ENCODE measurements around the gene AHCYL1. TPM values are rescaled to one million over a fixed set of nuclear protein-coding genes. Genes with fewer than 3 reads are reported as not detected.

The AHCYL1 gene
- total and polyA plus RNA-seq, 2 of the 8 experiments (the other 6 are each of a cell fraction or from before 2014, with no cell fraction given), result 64.5 to 95.9 TPM

- Histone ChIP-seq H3K27ac (ENCODE audit: low read depth, low read length) (no peak overlapping the region), H3K4me2 (ENCODE audit: insufficient read depth in 1 of 2, low read depth in 2 of 2, low read length in 2 of 2) (no peak overlapping the region), H4K5ac (ENCODE audit: insufficient read length, low read depth, low read length) (no peak overlapping the region), H3K4ac (replicated peaks; ENCODE audit: insufficient read length, low read depth, low read length) (no peak overlapping the region), H2BK120ac (replicated peaks; ENCODE audit: low read depth, low read length) (no peak overlapping the region), H2BK20ac (ENCODE audit: low read length) (no peak overlapping the region), H3K9ac (replicated peaks in 1 of 4; ENCODE audit: extremely low read depth in 1 of 4, low read depth in 3 of 4, low read length in 3 of 4) (no peak overlapping the region), H3K79me2 (ENCODE audit: control insufficient read depth in 1 of 2, insufficient read depth in 2 of 2, low read length in 2 of 2) (no peaks in the 10 kb centered on the region), H2AK5ac (ENCODE audit: low read depth, low read length) (no peak overlapping the region), H4K8ac (ENCODE audit: extremely low read depth, insufficient read depth, low read length) (no peak overlapping the region), H4K20me1 (replicated peaks in 1 of 2; ENCODE audit: control insufficient read depth in 1 of 2, insufficient read depth in 2 of 2, low read length in 2 of 2) (no peaks in the 10 kb centered on the region), H2BK5ac (ENCODE audit: low read depth, low read length) (no peak overlapping the region), H2AFZ (ENCODE audit: low read length) (no peak overlapping the region), H3K23me2 (ENCODE audit: low read depth, low read length) (no peaks in the 10 kb centered on the region), H3K4me3 (ENCODE audit: extremely low read depth in 1 of 4, insufficient read depth in 2 of 4, low read depth in 3 of 4, low read length in 4 of 4) (no peak overlapping the region), H3K9me3 (ENCODE audit: insufficient read depth in 2 of 2, low read depth in 1 of 2, low read length in 1 of 2) (no peaks in the 10 kb centered on the region), H3K79me1 (ENCODE audit: low read depth, low read length) (no peaks in the 10 kb centered on the region), H3K27me3 (replicated peaks in 1 of 4; ENCODE audit: control insufficient read depth in 3 of 4, extremely low read depth in 1 of 4, insufficient read depth in 3 of 4, low read length in 3 of 4) (no peaks in the 10 kb centered on the region), H3K14ac (ENCODE audit: insufficient read length) (no peak overlapping the region), H3K56ac (replicated peaks; ENCODE audit: insufficient read length, low read depth, low read length) (no peak overlapping the region), H3K18ac (ENCODE audit: extremely low read depth, low read length) (no peak overlapping the region), H2BK12ac (ENCODE audit: low read depth, low read length) (no peak overlapping the region), H3K36me3 (ENCODE audit: control insufficient read depth in 2 of 4, insufficient read depth in 4 of 4, low read length in 3 of 4) (no peaks in the 10 kb centered on the region), H4K91ac (replicated peaks; ENCODE audit: insufficient read length, low read length) (no peak overlapping the region), H3K23ac (ENCODE audit: insufficient read length) (no peak overlapping the region), H2BK15ac (ENCODE audit: low read length) (no peak overlapping the region), H3K4me1 (replicated peaks in 1 of 4; ENCODE audit: control insufficient read depth in 3 of 4, insufficient read depth in 4 of 4, low read length in 3 of 4) (peaks cover 0 to 3% (median 2%) of the 10 kb centered on the region in 4 experiments; a peak in 4 of 7 replicates)
- WGBS, 2 experiments (ENCODE audit: extremely low coverage in 1 of 2, insufficient coverage in 1 of 2, insufficient read length in 1 of 2, insufficient replicate concordance in 2 of 2, low coverage in 1 of 2, low lambda C conversion rate in 2 of 2, missing lambda C conversion rate in 1 of 2), result 89 to 100% methylated on average over 1 to 9 of the region's 9 CpGs
- ChIA-PET CTCF (ENCODE audit: partially characterized antibody) (interaction anchor here (0.9 to 18.1 kb wide), 10 partner anchors 19 to 433 kb away, joined by 3 to 700 read pairs (median 6); no protein-coding TSS in a partner anchor), POLR2A (ENCODE audit: partially characterized antibody) (no interaction called here)
- FAIRE-seq, result no peak
- DNase-seq (ENCODE audit: low read depth in 1 of 2, low spot score in 2 of 2), result no peak
- TF ChIP-seq CHD1 (IDR thresholded peaks at IDR 0.05; ENCODE audit: low read depth, low read length) (no peak), RFX5 (IDR thresholded peaks at IDR 0.05; ENCODE audit: borderline replicate concordance, low read depth, low read length) (no peak), EGR1 (IDR thresholded peaks at IDR 0.05; ENCODE audit: borderline replicate concordance, low read depth, low read length) (no peak), SP2 (IDR thresholded peaks at IDR 0.05; ENCODE audit: low read length) (no peak), NANOG (IDR thresholded peaks at IDR 0.05; ENCODE audit: insufficient read depth, low read depth, low read length, poor library complexity, severe bottlenecking) (no peak)
Measured at GRCh38 chr1:109978761-109979488, 5.6 kb upstream of the AHCYL1 start.

Data from H1 (cell line).